HG03196 (cell line): ENCODE data around the gene FRMPD2.

ENCODE experiments used
- ATAC-seq: cut with Tn5 transposase; IDR thresholded peaks from one replicate; pipeline ENCODE4 v1.9.1; 2021; ENCODE audit not compliant: unreplicated experiment

The FRMPD2 gene

DNA sequence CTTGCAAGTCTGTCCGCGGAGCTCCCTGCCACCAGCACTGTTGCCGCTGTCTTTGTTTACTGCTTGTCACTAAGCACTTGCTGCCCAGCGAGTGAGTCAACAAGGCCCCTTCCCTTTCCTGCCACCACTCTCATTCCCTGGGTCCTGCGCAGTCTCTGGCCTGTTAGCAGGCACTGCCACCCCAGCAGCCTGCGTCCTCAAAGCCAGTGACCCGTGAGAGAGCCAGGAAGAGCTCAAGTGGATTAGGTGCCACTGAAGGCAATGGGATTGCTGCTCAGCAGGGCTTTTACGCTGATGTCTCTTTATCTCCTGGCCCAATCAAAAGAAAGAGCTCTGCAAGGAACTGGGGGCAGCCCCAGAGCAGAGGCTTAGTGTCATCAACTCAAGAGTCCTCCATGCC, at the start of gene FRMPD2:
TSS of gene FRMPD2 (minus strand) at position 61 of the 400 bp plus-strand sequence. CDS start 129 bp downstream, outside the sequence.
- no peak for ATAC-seq

DNA sequence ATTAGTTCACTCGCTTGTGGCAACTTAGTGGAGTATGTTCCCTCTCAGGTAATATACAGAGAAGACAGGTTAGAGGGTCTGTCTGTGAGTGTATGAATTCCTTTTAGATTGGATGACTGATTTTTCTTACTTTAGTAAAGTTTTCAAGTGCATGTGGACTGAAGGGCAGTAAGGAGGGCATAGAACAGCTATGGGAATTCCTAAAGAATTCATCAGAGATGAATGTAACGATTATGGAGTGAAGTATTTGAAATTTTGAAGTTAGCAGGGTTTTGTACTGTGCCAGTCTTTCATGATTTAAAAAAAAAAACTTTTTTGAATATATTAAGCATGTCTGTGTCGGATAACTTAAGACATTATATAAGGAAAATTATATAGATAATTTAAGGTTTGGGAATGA, 47.5 kb upstream of the FRMPD2 start:
- ATAC-seq = no peak

DNA sequence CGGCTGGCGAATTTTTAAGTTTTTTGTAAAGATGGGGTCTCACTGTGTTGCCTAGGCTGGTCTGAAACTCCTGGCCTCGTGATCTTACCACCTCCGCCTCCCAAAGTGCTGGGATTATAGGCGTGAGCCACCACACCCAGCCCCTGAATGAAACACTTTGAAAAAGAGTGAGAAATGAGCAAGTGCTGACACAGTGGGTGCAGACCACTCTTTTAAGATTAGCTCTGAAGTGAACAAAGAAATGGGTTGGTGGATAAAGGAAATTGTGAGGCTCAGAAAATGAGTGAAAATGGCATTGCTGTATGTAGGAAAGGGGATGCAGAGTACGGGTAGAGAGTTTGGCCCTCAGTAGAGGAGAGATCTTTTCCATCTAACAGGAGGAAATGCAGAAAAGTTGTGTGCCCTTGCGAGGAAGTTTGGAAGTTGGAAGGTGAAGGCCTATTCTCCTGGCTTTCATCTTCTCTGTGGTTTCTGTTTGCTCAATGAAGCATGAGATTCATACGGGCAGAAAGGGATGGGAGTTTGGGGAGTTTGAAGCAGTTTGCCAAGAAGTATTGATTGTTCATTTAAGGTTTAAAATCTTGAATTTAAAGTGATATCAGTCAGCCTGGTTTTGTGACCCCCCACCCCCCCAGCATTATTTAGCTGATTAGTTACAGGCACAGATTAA, 43.0 kb upstream of the FRMPD2 start:
- ATAC-seq = no peak

- no peak for ATAC-seq
These were observed 41.7 kb upstream of the FRMPD2 start for GRCh38 chr10:48316236-48316635.

- no peak for ATAC-seq
These were observed 39.6 kb upstream of the FRMPD2 start for GRCh38 chr10:48314107-48314506.

DNA sequence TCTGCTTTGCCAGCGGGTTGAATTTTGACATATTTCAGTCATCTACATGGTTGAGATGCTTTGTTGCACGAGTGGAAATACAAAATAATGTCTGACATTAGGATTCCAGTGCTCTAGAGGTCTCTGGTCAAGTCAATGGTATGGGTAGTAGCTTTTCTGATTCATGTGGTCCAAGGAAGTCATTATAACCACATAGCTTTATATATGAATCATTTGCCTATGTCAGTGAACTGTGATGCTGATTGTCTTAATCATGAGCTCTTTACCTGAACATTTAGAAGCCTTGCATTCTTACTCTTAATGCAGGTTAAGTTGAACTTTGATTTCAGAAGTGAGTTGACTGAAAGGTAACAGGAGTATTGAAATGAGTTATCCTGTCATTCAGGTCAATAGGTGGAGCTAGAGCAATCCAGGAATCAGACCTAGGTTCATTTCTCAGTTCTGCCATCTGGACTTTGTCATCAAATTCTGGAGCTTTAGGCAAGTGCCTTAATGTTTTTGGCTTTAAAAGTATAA, 35.3 kb upstream of the FRMPD2 start:
- no peak for ATAC-seq

DNA sequence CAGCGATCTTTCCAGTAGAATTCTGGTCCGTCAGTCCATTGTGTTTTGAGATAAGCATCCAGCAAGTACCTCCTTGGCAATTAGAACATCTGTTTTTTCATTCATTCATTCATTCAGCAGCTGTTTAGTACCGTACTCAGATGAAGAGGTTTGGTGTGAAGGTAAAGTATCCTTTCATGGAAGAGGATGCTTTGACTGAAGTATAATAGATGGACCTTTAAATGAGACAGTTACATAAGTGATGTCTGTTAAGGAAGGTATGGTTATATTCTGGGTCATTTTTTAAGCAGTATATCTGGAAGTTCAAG, 33.2 kb upstream of the FRMPD2 start:
- ATAC-seq = no peak

GRCh38 chr10:48306870-48307710, 32.6 kb upstream of the FRMPD2 start:
- peak; percentile 24 for ATAC-seq

DNA sequence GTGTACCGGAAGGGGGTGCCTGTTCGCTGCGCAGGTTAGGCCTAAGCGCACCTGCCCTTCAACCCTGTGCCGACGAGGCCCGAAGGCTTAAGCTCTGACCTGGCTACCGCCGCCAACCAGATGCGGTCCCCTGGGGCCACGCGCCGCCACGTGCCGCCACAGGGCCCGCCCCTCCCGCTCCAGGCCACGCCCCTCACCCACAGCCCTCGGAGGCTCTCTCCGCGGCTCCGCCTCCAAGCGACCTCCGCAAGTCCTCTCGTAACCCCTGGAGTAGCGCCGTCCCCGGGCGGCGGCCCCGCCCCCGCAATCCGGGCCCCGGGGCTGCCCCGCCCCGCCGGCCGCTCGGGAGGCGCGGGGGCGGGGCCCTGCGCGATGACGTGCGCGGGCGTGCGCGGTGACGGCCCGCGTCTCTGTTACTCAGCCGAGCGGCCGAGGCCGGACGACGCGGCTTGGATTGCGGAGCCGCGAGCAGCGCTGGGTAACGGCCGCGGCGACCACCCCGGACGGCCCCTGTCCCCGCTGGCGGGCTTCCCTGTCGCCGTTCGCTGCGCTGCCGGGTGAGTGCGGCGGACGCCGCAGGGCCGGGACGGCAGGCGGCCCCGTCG, 31.9 kb upstream of the FRMPD2 start, which contains the start of gene MAPK8:
TSS of gene MAPK8 (plus strand) at position 413 of the 605 bp plus-strand sequence. CDS start 94,984 bp downstream, outside the sequence.
- peak; percentile 86 for ATAC-seq

DNA sequence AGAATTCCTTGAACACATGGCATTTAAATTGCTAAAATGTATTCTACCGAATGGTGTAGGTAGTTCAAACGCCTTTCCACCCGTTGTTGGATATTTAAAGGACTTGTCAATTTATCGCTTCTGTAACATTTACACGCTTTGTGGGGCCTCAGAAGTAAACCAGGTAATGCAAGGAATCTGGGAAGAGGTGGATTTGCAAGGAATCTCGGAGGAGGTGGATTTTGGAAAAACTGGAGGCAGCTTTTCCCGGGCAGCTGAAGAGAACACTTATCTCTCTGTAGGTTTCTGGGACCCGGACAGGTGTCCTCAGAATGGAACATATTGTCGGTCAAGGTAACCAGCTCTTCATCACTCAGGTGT, 31.4 kb upstream of the FRMPD2 start:
- ATAC-seq = no peak

DNA sequence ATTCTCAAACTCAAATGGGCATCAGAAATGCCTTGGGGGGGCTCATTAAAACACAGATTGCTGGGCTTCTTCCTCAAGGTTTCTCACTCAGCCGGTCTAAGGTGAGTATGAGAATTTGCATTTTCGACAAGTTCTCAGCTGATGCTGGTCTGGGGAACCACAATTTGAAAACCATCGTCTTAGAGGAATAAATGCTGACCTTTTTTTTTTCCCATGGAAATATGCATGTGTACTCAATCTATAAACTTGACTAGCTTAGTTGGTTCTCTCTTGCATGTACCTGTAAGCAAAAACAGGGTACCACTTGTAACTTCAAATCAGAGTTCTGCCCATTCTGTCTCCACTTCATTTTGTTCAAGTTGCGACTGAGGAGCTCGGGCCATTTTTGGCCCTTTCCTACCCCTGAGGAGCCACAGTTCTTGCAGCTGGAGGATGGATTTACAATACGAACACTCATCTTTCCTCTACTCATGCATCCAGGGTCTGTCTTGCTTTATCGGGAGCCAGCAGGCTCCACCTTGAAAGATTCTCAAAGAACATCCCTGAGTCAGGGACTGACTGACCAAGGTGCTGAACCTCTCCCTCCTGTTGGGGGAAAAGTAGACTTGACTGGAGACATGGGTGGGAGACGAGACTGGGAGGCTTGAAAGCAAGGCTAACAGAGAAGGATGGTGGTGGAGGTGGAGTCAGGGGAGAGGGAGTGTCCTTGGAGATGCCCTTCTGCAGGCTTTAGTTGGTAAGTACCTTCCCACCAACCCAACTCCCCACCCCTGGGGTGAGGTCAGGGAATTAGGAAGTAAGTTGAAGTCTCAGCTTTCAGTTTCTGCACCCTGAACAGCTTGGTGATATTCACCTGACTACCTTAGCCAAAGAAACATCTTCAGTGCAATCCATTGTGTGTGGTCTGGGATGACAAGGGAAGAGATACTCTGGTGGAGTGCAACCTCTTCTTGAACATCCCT, 28.3 kb upstream of the FRMPD2 start:
- ATAC-seq = no peak

DNA sequence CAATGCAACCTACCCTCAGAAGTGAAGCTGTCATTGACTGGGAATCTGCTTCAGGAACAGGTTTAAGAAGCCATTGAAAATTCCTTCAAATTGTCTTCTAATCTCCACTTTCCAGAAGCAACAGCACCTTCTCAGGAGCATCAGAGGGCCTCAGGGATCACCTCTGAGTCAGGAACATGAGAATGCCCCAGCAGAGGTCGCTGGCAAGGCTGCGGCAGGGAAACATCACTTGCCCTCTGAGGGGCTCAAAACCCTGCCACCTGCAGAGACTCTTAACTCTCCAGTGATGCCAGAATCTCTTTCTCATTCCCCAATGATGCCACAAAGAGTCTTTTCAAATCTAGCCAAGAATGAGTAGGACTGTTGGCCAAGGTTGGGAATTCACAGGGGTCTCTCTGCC, 26.1 kb upstream of the FRMPD2 start:
- no peak for ATAC-seq

DNA sequence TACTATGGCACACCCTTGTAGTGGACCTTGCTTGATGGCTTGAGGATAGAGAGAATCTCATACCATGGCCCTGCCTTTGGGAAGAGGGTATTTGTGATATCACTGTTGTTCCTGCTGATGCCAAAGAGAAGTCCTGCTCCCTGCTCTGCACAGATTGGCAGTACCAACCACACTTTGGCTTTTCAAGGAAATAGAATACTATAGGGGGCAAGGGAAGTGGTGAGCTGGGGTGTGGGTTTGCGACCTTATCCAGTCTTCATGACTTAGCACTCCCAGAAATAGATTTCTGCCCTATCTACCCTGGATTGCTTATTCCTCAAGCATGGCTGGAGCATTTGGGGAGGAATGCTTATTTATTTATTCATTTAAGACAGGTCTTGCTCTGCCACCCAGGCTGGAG, 25.2 kb upstream of the FRMPD2 start:
- no peak for ATAC-seq

- no peak for ATAC-seq
These were observed 24.6 kb upstream of the FRMPD2 start for GRCh38 chr10:48299066-48299465.

DNA sequence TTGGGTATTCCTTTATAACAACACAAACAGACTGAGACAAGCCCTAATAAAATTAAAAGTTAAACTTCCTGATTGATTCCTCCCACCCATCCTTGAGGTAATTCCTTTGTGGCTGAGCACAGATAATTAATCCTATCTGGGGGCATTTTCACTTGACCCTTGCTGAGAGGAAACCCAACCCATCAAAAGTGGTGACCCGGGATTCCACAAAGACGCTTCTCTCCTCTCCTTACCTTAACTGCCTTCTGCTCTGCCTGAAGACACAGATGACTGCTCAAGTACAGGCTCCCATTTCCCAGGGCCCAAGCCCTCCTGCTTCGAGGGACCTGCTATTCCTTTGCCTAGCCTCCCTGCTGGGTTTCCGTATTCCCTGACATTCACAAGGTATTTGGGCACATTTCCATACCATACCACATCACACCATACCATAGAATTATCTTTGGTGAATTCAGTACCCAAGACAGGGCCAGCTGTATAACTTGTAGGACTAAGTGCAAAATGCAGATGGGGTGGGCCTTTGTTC, 22.1 kb upstream of the FRMPD2 start:
- ATAC-seq = no peak

DNA sequence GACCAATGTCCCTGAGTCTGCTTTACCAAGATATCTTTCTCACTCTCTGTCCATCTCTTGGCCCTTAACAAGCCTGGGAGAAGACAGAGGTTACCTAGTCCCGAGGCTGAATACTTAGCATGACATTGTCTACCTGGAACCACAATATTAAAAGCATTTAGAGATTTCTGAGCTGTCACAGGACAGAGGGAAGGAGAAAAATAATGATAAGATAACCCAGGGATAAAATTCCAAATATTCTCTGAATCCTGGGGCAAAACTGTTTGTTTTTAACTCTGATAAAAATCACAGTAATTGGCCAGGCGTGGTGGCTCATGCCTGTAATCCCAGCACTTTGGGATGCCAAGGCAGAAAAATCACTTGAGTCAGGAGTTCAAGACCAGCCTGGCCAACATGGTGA, 19.9 kb upstream of the FRMPD2 start:
- no peak for ATAC-seq

DNA sequence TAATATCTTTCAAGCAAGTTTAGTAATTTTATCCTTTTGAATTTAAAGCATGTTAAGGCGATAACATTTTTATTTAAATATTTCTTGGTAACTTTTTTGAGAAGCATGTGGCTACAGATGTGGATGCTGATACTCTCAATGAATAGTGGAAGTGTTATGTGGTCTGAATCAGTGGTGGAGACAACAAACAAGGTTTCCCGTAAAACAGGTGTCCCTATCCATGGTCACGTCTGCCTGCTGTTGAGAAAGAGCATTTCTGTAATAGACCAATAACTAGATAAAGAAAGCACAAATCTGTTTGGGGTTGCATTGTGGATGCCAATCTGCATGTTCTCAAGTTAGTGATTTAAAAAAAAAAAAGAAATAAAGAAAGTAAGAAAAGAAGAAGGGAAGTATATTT, 18.1 kb upstream of the FRMPD2 start:
- no peak for ATAC-seq

GRCh38 chr10:48291190-48291589, 16.7 kb upstream of the FRMPD2 start:
- no peak for ATAC-seq

GRCh38 chr10:48290286-48290685, 15.8 kb upstream of the FRMPD2 start:
- no peak for ATAC-seq

- ATAC-seq = no peak
These were observed 15.2 kb upstream of the FRMPD2 start for GRCh38 chr10:48289501-48290238.
